Subcutaneous abdominal adipose tissue (tissue), 5 donors: Measurements from ENCODE around the gene MORC4.

Experiments used
- H3K27ac ChIP-seq: one replicate; pipeline ENCODE4 v1.7.0; 2013; ENCODE audit warnings: low read depth, mild to moderate bottlenecking, inconsistent platforms, low read length, moderate library complexity
- H3K27me3 ChIP-seq, 5 donors: one replicate each; pipeline ENCODE4 v1.7.0; 2013; ENCODE audit warnings: low read length in 5 of 5, inconsistent platforms in 1 of 5; ENCODE audit not compliant: control insufficient read depth in 5 of 5, insufficient read depth in 4 of 5
- H3K36me3 ChIP-seq, 5 donors: one replicate each; pipeline ENCODE4 v1.7.0; 2013; ENCODE audit warnings: low read length in 5 of 5; ENCODE audit not compliant: control insufficient read depth in 5 of 5, insufficient read depth in 5 of 5
- H3K4me1 ChIP-seq, 5 donors: one replicate each; pipeline ENCODE4 v1.7.0; 2013; ENCODE audit warnings: low read length in 5 of 5, mild to moderate bottlenecking in 3 of 5, moderate library complexity in 1 of 5; ENCODE audit not compliant: control insufficient read depth in 5 of 5, insufficient read depth in 5 of 5
- H3K4me3 ChIP-seq, 5 donors: one replicate each; pipeline ENCODE4 v1.7.0; 2013; ENCODE audit warnings: low read length in 5 of 5, low read depth in 1 of 5
- H3K9ac ChIP-seq, 5 donors: one replicate each; pipeline ENCODE4 v1.7.0; 2013; ENCODE audit warnings: low read length in 5 of 5, mild to moderate bottlenecking in 4 of 5, moderate library complexity in 3 of 5
- H3K9me3 ChIP-seq, 5 donors: one replicate each; pipeline ENCODE4 v1.7.0; 2013; ENCODE audit warnings: low read length in 5 of 5; ENCODE audit not compliant: control insufficient read depth in 5 of 5
- donor health status: healthy.
- donor health status: healthy.
- donor health status: healthy.
- donor health status: healthy.
- donor health status: healthy.

MORC4 gene

GRCh38 chrX:106940068-106940467 lies 59.9 kb downstream of the MORC4 start:
- no peaks in the 10 kb centered on the region for H3K9me3 ChIP-seq
- peaks cover 0 to 2% (median 0%) of the 10 kb centered on the region in 5 donors for H3K27me3 ChIP-seq
- H3K36me3 ChIP-seq: peaks cover 5 to 28% (median 13%) of the 10 kb centered on the region in 5 donors
- peaks cover 0 to under 1% (median 0%) of the 10 kb centered on the region in 5 donors for H3K4me1 ChIP-seq
- no peak overlapping the region for H3K4me3 ChIP-seq
- no peak overlapping the region for H3K27ac ChIP-seq
- H3K9ac ChIP-seq: no peak overlapping the region

GRCh38 chrX:106939566-106939965 lies 60.4 kb downstream of the MORC4 start:
- H3K4me3 ChIP-seq: no peak overlapping the region
- no peaks in the 10 kb centered on the region for H3K9me3 ChIP-seq
- no peak overlapping the region for H3K9ac ChIP-seq
- H3K27me3 ChIP-seq: peaks cover 0 to 2% (median 0%) of the 10 kb centered on the region in 5 donors
- peaks cover 5 to 28% (median 13%) of the 10 kb centered on the region in 5 donors for H3K36me3 ChIP-seq
- H3K4me1 ChIP-seq: peaks cover 0 to 3% (median 0%) of the 10 kb centered on the region in 5 donors
- no peak overlapping the region for H3K27ac ChIP-seq

DNA sequence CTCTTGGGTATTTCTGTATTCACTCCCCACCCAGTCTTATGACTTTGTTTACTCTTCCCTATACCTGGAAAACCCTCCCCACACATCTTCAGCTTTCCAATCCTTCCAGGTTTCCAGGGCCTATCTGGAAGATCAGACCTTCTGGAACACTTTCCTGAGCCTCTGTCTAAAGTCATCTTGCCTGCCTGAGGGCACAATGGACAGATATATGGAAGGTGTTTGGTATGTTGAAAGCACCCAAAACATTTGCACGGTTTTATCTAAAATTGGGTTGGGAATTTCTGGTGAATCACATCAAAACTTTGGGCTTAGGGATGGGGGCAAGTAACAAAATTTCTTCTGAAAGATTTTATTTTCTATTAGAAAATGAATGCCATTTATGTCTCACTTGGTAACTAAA lies 63.8 kb downstream of the MORC4 start:
- no peak overlapping the region for H3K9ac ChIP-seq
- H3K36me3 ChIP-seq: peaks cover under 1 to 19% (median 4%) of the 10 kb centered on the region in 5 donors
- H3K9me3 ChIP-seq: no peaks in the 10 kb centered on the region
- peaks cover 0 to 6% (median 0%) of the 10 kb centered on the region in 5 donors for H3K27me3 ChIP-seq
- peaks cover 0 to 23% (median 10%) of the 10 kb centered on the region in 5 donors for H3K4me1 ChIP-seq
- H3K27ac ChIP-seq: no peak overlapping the region
- H3K4me3 ChIP-seq: no peak overlapping the region

- H3K36me3 ChIP-seq: peaks cover 0 to 13% (median 0%) of the 10 kb centered on the region in 5 donors
- H3K4me1 ChIP-seq: peaks cover 0 to 23% (median 10%) of the 10 kb centered on the region in 5 donors
- H3K9me3 ChIP-seq: no peaks in the 10 kb centered on the region
- no peak overlapping the region for H3K4me3 ChIP-seq
- H3K27me3 ChIP-seq: peaks cover 0 to 10% (median 0%) of the 10 kb centered on the region in 5 donors
- H3K9ac ChIP-seq: no peak overlapping the region
- H3K27ac ChIP-seq: peak overlapping the region; percentile 42
Measured at GRCh38 chrX:106935175-106935574, 64.8 kb downstream of the MORC4 start.

GRCh38 chrX:106933538-106933961 lies 66.5 kb downstream of the MORC4 start:
- peaks cover 0 to 11% (median 3%) of the 10 kb centered on the region in 5 donors for H3K27me3 ChIP-seq
- no peak overlapping the region for H3K4me3 ChIP-seq
- H3K27ac ChIP-seq: peak overlapping the region; percentile 78
- peaks cover 0 to 8% (median 0%) of the 10 kb centered on the region in 5 donors for H3K36me3 ChIP-seq
- H3K4me1 ChIP-seq: peaks cover 0 to 23% (median 10%) of the 10 kb centered on the region in 5 donors
- H3K9ac ChIP-seq: peak overlapping the region in 1 of 5 donors; percentile 22
- no peaks in the 10 kb centered on the region for H3K9me3 ChIP-seq

DNA sequence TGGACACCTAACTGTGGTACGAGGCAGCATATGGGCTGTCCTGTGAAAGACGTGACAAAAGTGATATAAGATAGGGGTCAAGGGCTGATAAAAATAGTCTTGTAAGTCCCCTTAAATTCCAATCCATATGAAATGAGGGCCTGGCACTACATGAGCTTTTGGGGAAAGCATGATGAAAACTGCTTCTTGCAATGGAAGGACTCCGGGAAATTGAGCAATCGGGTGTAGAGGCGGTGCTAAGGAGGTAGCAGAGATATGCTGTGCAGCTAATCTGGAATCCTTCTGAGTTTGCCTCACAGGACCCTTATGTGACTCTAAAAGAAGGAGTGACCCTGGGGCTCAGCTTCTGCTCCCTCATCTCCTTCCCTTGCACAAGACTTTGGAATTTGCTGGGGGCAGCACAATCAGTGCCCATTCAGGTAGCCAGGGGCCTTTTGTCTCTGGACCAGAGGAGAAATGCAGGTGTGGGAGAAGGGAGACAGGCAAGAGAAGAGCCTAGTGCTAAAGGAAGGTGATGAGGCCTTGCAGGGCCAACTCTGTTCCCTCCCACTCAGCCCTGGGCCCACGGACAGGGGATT lies 67.0 kb downstream of the MORC4 start:
- peaks cover 0 to 4% (median 0%) of the 10 kb centered on the region in 5 donors for H3K36me3 ChIP-seq
- peak overlapping the region; percentile 78 for H3K27ac ChIP-seq
- H3K27me3 ChIP-seq: peaks cover 0 to 11% (median 3%) of the 10 kb centered on the region in 5 donors
- H3K4me1 ChIP-seq: peaks cover 0 to 23% (median 10%) of the 10 kb centered on the region in 5 donors
- no peak overlapping the region for H3K4me3 ChIP-seq
- no peaks in the 10 kb centered on the region for H3K9me3 ChIP-seq
- H3K9ac ChIP-seq: peak overlapping the region in 1 of 5 donors; percentile 22

- H3K4me3 ChIP-seq: no peak overlapping the region
Measured at GRCh38 chrX:106932492-106932923, 67.5 kb downstream of the MORC4 start.

GRCh38 chrX:106931831-106932491 lies 68.1 kb downstream of the MORC4 start:
- Histone ChIP-seq H3K4me1 (peaks cover 0 to 23% (median 10%) of the 10 kb centered on the region in 5 donors), H3K27me3 (peaks cover 0 to 11% (median 3%) of the 10 kb centered on the region in 5 donors), H3K4me3 (no peak overlapping the region), H3K36me3 (no peaks in the 10 kb centered on the region), H3K9ac (no peak overlapping the region), H3K27ac (peak overlapping the region; percentile 78), H3K9me3 (no peaks in the 10 kb centered on the region)

More at GRCh38 chrX:106932492-106932923, 67.5 kb downstream of the MORC4 start:
- peaks cover 0 to 23% (median 10%) of the 10 kb centered on the region in 5 donors for H3K4me1 ChIP-seq
- no peaks in the 10 kb centered on the region for H3K9me3 ChIP-seq
- H3K36me3 ChIP-seq: peaks cover 0 to 1% (median 0%) of the 10 kb centered on the region in 5 donors
- H3K9ac ChIP-seq: no peak overlapping the region
- peak overlapping the region; percentile 78 for H3K27ac ChIP-seq
- peaks cover 0 to 11% (median 3%) of the 10 kb centered on the region in 5 donors for H3K27me3 ChIP-seq

DNA sequence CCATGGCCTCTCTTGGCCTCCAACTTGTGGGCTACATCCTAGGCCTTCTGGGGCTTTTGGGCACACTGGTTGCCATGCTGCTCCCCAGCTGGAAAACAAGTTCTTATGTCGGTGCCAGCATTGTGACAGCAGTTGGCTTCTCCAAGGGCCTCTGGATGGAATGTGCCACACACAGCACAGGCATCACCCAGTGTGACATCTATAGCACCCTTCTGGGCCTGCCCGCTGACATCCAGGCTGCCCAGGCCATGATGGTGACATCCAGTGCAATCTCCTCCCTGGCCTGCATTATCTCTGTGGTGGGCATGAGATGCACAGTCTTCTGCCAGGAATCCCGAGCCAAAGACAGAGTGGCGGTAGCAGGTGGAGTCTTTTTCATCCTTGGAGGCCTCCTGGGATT lies 71.8 kb downstream of the MORC4 start:
- no peaks in the 10 kb centered on the region for H3K36me3 ChIP-seq
- H3K9ac ChIP-seq: no peak overlapping the region
- H3K4me3 ChIP-seq: no peak overlapping the region
- no peaks in the 10 kb centered on the region for H3K9me3 ChIP-seq
- no peak overlapping the region for H3K27ac ChIP-seq
- H3K4me1 ChIP-seq: peaks cover 0 to 15% (median 3%) of the 10 kb centered on the region in 5 donors
- H3K27me3 ChIP-seq: peaks cover 0 to 11% (median 5%) of the 10 kb centered on the region in 5 donors

DNA sequence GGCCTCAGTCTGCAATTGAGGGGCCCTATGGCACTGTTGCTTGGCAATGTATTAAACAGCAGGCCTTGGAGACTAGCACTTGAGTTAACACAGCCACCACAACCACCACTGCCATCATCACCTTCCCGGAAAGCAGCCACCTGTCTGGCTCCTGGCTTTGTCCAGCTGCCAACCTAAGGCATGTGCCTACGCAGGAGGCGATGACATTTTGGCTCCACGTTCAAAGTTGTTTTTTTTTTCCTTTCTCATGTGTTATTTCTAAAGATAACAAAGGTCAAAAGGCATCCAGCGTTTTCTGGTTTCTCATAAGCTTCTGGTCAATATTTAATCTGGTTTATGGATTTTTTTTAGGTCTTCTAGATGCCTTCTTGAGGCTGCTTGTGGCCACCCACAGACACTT lies 72.3 kb downstream of the MORC4 start:
- H3K36me3 ChIP-seq: no peaks in the 10 kb centered on the region
- H3K9me3 ChIP-seq: no peaks in the 10 kb centered on the region
- no peak overlapping the region for H3K4me3 ChIP-seq
- no peak overlapping the region for H3K9ac ChIP-seq
- peaks cover 0 to 11% (median 5%) of the 10 kb centered on the region in 5 donors for H3K27me3 ChIP-seq
- H3K27ac ChIP-seq: no peak overlapping the region
- peaks cover 0 to 9% (median 0%) of the 10 kb centered on the region in 5 donors for H3K4me1 ChIP-seq
